Kidney (tissue), 14 donors: ENCODE results near the gene NIN. TPM values are rescaled to one million over a fixed set of nuclear protein-coding genes. Genes with fewer than 3 reads are reported as not detected.

Experiments
- DNase-seq, 5 donors: peaks; one replicate each; pipeline ENCODE4 v3.0.0-alpha.2; 2013 to 2020
- FAIRE-seq: peaks from 2 replicates; lab custom pipeline; 2012; peaks lifted over from hg19 to GRCh38; lab: Jason Lieb, UNC
- H3K27ac ChIP-seq, 2 donors: one replicate each; pipeline ENCODE4 v1.7.0; 2013; ENCODE audit warnings: low read depth in 2 of 2, low read length in 2 of 2, inconsistent platforms in 1 of 2
- H3K27me3 ChIP-seq: one replicate; pipeline ENCODE4 v1.7.1; 2013; ENCODE audit warnings: low read length, inconsistent platforms; ENCODE audit not compliant: control insufficient read depth, insufficient read depth
- H3K36me3 ChIP-seq, 3 donors: one replicate each; pipeline versions ENCODE4 v1.7.0 to v1.7.1; 2013; ENCODE audit warnings: low read length in 3 of 3, control low read depth in 1 of 3, inconsistent platforms in 1 of 3; ENCODE audit not compliant: insufficient read depth in 3 of 3, control insufficient read depth in 2 of 3
- H3K4me1 ChIP-seq, 3 donors: one replicate each; pipeline versions ENCODE4 v1.7.0 to v1.7.1; 2013; ENCODE audit warnings: low read length in 3 of 3, inconsistent platforms in 1 of 3, low read depth in 1 of 3; ENCODE audit not compliant: control insufficient read depth in 2 of 3, insufficient read depth in 2 of 3
- H3K4me3 ChIP-seq, 3 donors: one replicate each; pipeline versions ENCODE4 v1.7.0 to v1.8.1; 2013; ENCODE audit warnings: low read length in 3 of 3, control low read depth in 1 of 3, inconsistent platforms in 1 of 3
- H3K9ac ChIP-seq, 3 donors: one replicate each; pipeline versions ENCODE4 v1.7.0 to v1.7.1; 2013; ENCODE audit warnings: low read length in 3 of 3, control low read depth in 1 of 3, inconsistent platforms in 1 of 3
- H3K9me3 ChIP-seq, 3 donors: one replicate each; pipeline versions ENCODE4 v1.7.0 to v1.7.1; 2013; ENCODE audit warnings: low read length in 3 of 3, control low read depth in 1 of 3, inconsistent platforms in 1 of 3; ENCODE audit not compliant: control insufficient read depth in 2 of 3, insufficient read depth in 1 of 3
- CTCF ChIP-seq: IDR thresholded peaks from 3 replicates; pipeline ENCODE4 v1.5.1; 2012; ENCODE audit warnings: mild to moderate bottlenecking, moderate library complexity, borderline replicate concordance; ENCODE audit not compliant: insufficient read depth; ENCODE audit errors: extremely low read depth
- intact Hi-C: fragments of 100-400 bp; cut with DNase I; formaldehyde crosslinking; loops from one replicate; pipeline ENCODE4 v1.11.1; 2022
- polyA plus RNA-seq: library from polyadenylated mRNA; stranded (reverse); fragments of 350-450 nt; fragmentation: Illumina TruSeq; extraction: RNeasy Lipid Tissue Mini Kit (QIAGEN cat#74804); gene quantifications from one replicate; pipeline ENCODE4 v1.2.3, GENCODE V29; 2014; ENCODE audit warnings: low read depth, low replicate concordance; ENCODE audit not compliant: insufficient read depth
- total RNA-seq: library from RNA; stranded (reverse); fragmentation: NEBNext Ultra II Directional; extraction: Animal tissue kit (Norgen Biotek cat#: 25700); gene quantifications from one replicate; pipeline ENCODE4 v1.2.1, GENCODE V29; 2021
- donor health status: control.
- donor health status: control.
- donor health status: control.
- donor health status: control.
- donor health status: control.
- donor health status: DM: yes; HTN: yes; CAD: no.
- donor health status: Normal renal cell carcinoma (clear cell type).

NIN gene
- total and polyA plus RNA-seq, 2 donors from 2014 or later = 3.6 to 40.0 TPM

GRCh38 chr14:50688875-50689274 is 142.1 kb downstream of the NIN start:
- intact Hi-C loops = no loop called here
- H3K4me3 ChIP-seq = no peak overlapping the region
- H3K9ac ChIP-seq = no peak overlapping the region
- no peaks in the 10 kb centered on the region for H3K9me3 ChIP-seq
- FAIRE-seq (no peak), DNase-seq (no peak)
- no peak for TF ChIP-seq CTCF
- H3K36me3 ChIP-seq = no peaks in the 10 kb centered on the region
- H3K4me1 ChIP-seq = no peaks in the 10 kb centered on the region
- H3K27ac ChIP-seq = no peak overlapping the region
- H3K27me3 ChIP-seq = no peaks in the 10 kb centered on the region

GRCh38 chr14:50679674-50680073 is 151.3 kb downstream of the NIN start:
- H3K4me3 ChIP-seq = no peak overlapping the region
- H3K36me3 ChIP-seq = no peaks in the 10 kb centered on the region
- FAIRE-seq = no peak
- intact Hi-C loops = no loop called here
- DNase-seq = no peak
- H3K9me3 ChIP-seq = no peaks in the 10 kb centered on the region
- H3K4me1 ChIP-seq = no peaks in the 10 kb centered on the region
- no peak for TF ChIP-seq CTCF
- no peak overlapping the region for H3K9ac ChIP-seq
- no peak overlapping the region for H3K27ac ChIP-seq
- H3K27me3 ChIP-seq = no peaks in the 10 kb centered on the region

- FAIRE-seq = no peak
- no peak overlapping the region for H3K27ac ChIP-seq
Observed at GRCh38 chr14:50678163-50678562, 152.8 kb downstream of the NIN start.

More at GRCh38 chr14:50678163-50678562, 152.8 kb downstream of the NIN start:
- no peak overlapping the region for H3K9ac ChIP-seq
- no peaks in the 10 kb centered on the region for H3K9me3 ChIP-seq
- no peaks in the 10 kb centered on the region for H3K27me3 ChIP-seq
- H3K4me1 ChIP-seq = no peaks in the 10 kb centered on the region
- no peak for DNase-seq
- intact Hi-C loops = no loop called here
- no peaks in the 10 kb centered on the region for H3K36me3 ChIP-seq
- no peak overlapping the region for H3K4me3 ChIP-seq
- TF ChIP-seq CTCF = no peak
